Activated T-cell treated with anti-CD3 and anti-CD28 coated beads, Interleukin-2, amount 50 U/mL, for 72 hours (primary cell): ENCODE measurements around the gene CIRBP. TPM values are rescaled to one million over a fixed set of nuclear protein-coding genes. Genes with fewer than 3 reads are reported as not detected.

Experiments
- ATAC-seq, 2 donors: fragments of 150-1000 bp; cut with Tn5 transposase; replicated peaks in 1 of 2; 2 replicates each; pipeline ENCODE4 v1.10.0; 2021; ENCODE audit warnings: moderate library complexity in 2 of 2, mild to moderate bottlenecking in 1 of 2
- DNase-seq, 2 donors: peaks; one replicate each; pipeline ENCODE4 v3.0.0; 2021 to 2022; ENCODE audit warnings: mixed read lengths in 1 of 2
- H3K27ac Mint-ChIP-seq: one replicate; pipeline ENCODE4 v1.8.0; 2022; ENCODE audit warnings: mild to moderate bottlenecking, moderate library complexity, mixed read lengths
- H3K27me3 Mint-ChIP-seq: one replicate; pipeline ENCODE4 v1.8.0; 2022; ENCODE audit warnings: low read depth, mixed read lengths
- H3K36me3 Mint-ChIP-seq, 2 donors: one replicate each; pipeline ENCODE4 v1.8.0; 2022; ENCODE audit warnings: mixed read lengths in 2 of 2, mild to moderate bottlenecking in 1 of 2; ENCODE audit not compliant: insufficient read depth in 2 of 2
- H3K4me1 Mint-ChIP-seq: one replicate; pipeline ENCODE4 v1.8.0; 2022; ENCODE audit warnings: low read depth, mixed read lengths
- H3K4me3 Mint-ChIP-seq, 2 donors: one replicate each; pipeline ENCODE4 v1.8.0; 2022; ENCODE audit warnings: mild to moderate bottlenecking in 2 of 2, mixed read lengths in 2 of 2, moderate library complexity in 2 of 2
- H3K9me3 Mint-ChIP-seq, 2 donors: one replicate each; pipeline ENCODE4 v1.8.0; 2022; ENCODE audit warnings: mixed read lengths in 2 of 2
- total RNA-seq, 2 donors: library from RNA; stranded (reverse); gene quantifications; one replicate each; pipeline ENCODE4 v1.2.3, GENCODE V29; 2022

CIRBP gene
- total RNA-seq, 2 donors from 2014 or later, result 400 to 456 TPM

- no peak for DNase-seq
- H3K9me3 Mint-ChIP-seq, result no peaks in the 10 kb centered on the region
- H3K4me1 Mint-ChIP-seq, result peaks cover 16% of the 10 kb centered on the region
- no peak for ATAC-seq
- H3K27me3 Mint-ChIP-seq, result peaks cover 14% of the 10 kb centered on the region
- no peak overlapping the region for H3K4me3 Mint-ChIP-seq
- H3K36me3 Mint-ChIP-seq, result no peaks in the 10 kb centered on the region
- no peak overlapping the region for H3K27ac Mint-ChIP-seq
Observed at GRCh38 chr19:1234955-1235380, 34.2 kb upstream of the CIRBP start.

DNA sequence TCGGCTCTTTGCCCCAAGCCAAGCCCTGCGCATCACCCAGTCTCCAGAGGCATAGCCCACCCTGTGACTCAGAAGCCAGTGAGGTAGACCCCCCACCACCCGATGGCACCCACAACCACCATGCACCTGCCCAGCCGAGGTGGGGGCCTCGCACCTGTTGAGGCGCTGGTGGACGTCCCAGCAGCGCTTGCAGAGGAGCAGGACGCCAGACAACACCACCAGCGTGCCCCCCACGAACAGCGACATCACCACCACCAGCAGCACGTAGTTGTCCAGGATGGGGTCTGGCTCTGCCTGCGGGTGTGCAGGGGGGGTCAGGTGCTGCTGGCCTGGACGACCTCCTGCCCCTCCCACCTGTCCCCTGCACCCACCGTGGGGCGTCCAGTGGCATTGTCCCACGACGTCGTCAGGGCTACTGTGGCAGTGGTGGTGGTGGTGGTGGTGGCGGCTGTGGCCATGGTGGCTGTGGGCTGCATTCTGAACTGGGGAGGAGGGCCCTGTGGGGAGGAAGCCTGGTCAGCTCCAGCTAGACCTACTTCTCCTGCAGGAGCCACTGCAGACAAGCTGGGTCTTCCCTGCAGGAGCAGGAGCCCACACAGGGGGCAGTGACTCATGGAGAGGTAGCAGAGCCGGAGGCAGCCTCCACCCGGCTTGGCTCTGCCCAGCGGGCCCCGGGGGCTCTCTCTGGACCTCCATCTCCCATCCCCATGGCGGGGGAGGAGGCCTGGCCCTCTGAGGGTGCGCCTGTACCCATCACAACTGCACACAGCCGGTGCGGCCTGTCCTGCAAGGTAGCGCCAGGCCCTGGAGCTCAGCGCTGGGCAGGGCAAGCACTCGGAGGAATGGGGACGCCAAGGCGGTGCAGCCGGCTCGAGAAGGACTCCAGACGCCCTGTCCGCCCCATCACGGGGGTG lies 33.2 kb upstream of the CIRBP start:
- DNase-seq, result no peak
- no peak overlapping the region for H3K27ac Mint-ChIP-seq
- ATAC-seq, result no peak
- no peaks in the 10 kb centered on the region for H3K9me3 Mint-ChIP-seq
- H3K4me3 Mint-ChIP-seq, result peak overlapping the region; percentile 47 to 72
- peaks cover 20% of the 10 kb centered on the region for H3K4me1 Mint-ChIP-seq
- H3K27me3 Mint-ChIP-seq, result peaks cover 14% of the 10 kb centered on the region
- H3K36me3 Mint-ChIP-seq, result no peaks in the 10 kb centered on the region

DNA sequence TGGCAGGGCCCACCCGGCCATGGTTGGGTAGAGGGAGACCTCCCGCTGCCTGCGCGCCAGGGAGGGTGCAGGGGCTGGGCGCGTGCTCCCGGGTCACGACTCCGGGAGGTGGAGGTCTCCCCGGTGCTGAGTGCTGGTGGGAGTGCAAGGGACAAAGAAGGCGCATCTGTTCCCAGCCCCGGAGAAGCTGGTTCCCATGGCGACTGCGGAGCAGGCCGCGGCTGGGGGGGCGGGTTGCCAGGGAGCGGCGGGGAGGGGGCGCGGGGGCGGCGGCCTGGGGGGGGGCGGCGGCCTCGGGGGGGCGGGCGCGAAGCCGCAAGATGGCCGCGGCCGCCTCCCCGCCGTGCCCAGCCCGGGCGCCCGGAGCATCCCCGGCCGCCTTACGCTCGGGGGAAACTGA lies 32.6 kb upstream of the CIRBP start:
- Mint-ChIP-seq H3K4me3 (peak overlapping the region; percentile 47 to 72), H3K4me1 (peaks cover 27% of the 10 kb centered on the region), H3K27me3 (peaks cover 14% of the 10 kb centered on the region), H3K9me3 (no peaks in the 10 kb centered on the region), H3K36me3 (no peaks in the 10 kb centered on the region), H3K27ac (no peak overlapping the region)
- ATAC-seq (no peak), DNase-seq (no peak)

DNA sequence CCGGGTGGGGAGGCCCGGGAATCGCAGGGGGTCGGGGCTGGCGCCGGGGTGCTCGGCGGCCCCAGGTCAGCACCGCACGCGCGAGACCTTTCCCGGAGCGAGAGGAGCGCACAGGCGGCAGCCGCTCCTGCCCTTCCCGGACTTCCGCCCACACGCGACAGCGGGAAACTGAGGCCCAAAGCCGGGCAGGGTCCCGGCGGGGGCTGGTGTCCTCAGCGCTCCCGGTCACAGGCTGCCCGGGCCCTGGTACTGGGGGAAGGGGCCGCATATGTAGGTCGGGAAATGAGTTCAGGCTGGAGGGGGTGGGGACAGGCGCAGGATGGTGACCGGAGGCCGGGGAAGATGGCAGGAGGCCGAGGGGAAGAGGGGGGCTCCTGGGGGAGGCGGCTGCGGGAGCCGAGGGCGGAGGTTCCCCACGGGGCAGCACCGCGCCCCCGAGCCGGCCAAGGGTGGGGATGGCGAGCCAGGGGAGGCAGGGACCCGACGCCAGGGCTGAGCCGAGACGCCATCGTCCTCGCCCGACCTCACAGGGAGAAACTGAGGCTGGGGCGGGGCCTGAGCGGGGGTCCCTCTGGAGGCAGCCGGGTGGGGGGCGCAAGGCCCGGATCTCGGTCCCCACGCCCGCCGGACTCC lies 32.0 kb upstream of the CIRBP start:
- H3K4me1 Mint-ChIP-seq, result peaks cover 28% of the 10 kb centered on the region
- H3K4me3 Mint-ChIP-seq, result peak overlapping the region; percentile 68 to 76
- no peaks in the 10 kb centered on the region for H3K36me3 Mint-ChIP-seq
- H3K27me3 Mint-ChIP-seq, result peaks cover 14% of the 10 kb centered on the region
- H3K9me3 Mint-ChIP-seq, result no peaks in the 10 kb centered on the region
- H3K27ac Mint-ChIP-seq, result no peak overlapping the region
- no peak for DNase-seq
- no peak for ATAC-seq

DNA sequence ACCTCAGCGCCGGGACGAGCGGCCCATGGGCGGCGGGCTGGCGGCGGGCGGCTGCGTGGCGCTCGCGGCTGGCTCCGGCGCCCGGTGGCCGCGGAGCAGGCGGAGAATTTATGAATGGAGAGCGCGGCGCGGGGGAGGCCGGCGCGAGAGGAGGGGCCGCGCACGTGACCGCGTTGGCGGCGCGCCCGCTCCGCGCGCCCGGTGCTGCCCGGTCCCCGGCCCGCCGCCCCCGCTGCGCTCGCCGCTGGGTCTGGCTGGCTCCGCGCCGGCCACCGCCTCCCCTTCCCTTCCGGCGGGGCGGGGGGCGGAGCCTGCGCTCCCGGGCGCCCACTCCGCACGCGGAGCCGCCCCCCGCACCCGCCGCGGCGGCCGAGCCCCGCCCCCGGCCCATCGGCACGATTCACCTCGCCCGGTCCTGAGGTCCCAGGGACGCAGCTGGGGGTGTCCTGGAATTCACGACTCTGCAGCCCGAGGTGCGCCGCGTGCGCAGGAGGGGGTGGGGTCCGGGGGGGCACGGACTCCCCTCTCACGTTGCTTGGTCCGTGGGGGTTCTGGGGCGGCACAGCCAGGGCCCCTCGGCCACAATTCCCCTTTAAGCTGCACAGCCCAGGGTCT lies 31.3 kb upstream of the CIRBP start, which contains the start of gene CBARP:
CBARP (minus strand) TSS at position 252 of the 615 bp plus-strand sequence. CDS start 1,905 bp downstream, outside the sequence.
- Mint-ChIP-seq H3K36me3 (no peaks in the 10 kb centered on the region), H3K27ac (no peak within 1 kb of the TSS), H3K4me1 (peaks cover 35% of the 10 kb centered on the region), H3K9me3 (no peaks in the 10 kb centered on the region), H3K4me3 (peak within 1 kb of the TSS; percentile 86 to 89), H3K27me3 (peaks cover 14% of the 10 kb centered on the region)
- peak; percentile 4 to 17 for ATAC-seq
- peak; percentile 47 to 56 for DNase-seq

- peak overlapping the region; percentile 86 to 89 for H3K4me3 Mint-ChIP-seq
- H3K27ac Mint-ChIP-seq, result peak overlapping the region; percentile 60
- ATAC-seq (no peak), DNase-seq (no peak)
- peaks cover 14% of the 10 kb centered on the region for H3K27me3 Mint-ChIP-seq
- no peaks in the 10 kb centered on the region for H3K9me3 Mint-ChIP-seq
- no peaks in the 10 kb centered on the region for H3K36me3 Mint-ChIP-seq
- H3K4me1 Mint-ChIP-seq, result peaks cover 43% of the 10 kb centered on the region
Observed at GRCh38 chr19:1238369-1239303, 30.5 kb upstream of the CIRBP start.

- Mint-ChIP-seq H3K27me3 (peaks cover 14% of the 10 kb centered on the region), H3K9me3 (no peaks in the 10 kb centered on the region), H3K4me1 (peaks cover 44% of the 10 kb centered on the region), H3K36me3 (no peaks in the 10 kb centered on the region), H3K27ac (peak overlapping the region; percentile 60), H3K4me3 (peak overlapping the region; percentile 86 to 89)
- no peak for ATAC-seq
- DNase-seq, result no peak
Observed at GRCh38 chr19:1239420-1239795, 29.7 kb upstream of the CIRBP start.

GRCh38 chr19:1239796-1240737 lies 29.1 kb upstream of the CIRBP start:
- peak overlapping the region; percentile 68 for H3K27ac Mint-ChIP-seq
- H3K4me1 Mint-ChIP-seq, result peaks cover 49% of the 10 kb centered on the region
- H3K4me3 Mint-ChIP-seq, result peak overlapping the region; percentile 86 to 89
- DNase-seq, result peak; percentile 95 to 98
- no peaks in the 10 kb centered on the region for H3K9me3 Mint-ChIP-seq
- H3K36me3 Mint-ChIP-seq, result no peaks in the 10 kb centered on the region
- ATAC-seq, result peak; percentile 57 to 58
- peaks cover 14% of the 10 kb centered on the region for H3K27me3 Mint-ChIP-seq

GRCh38 chr19:1240925-1241324 lies 28.2 kb upstream of the CIRBP start:
- H3K4me3 Mint-ChIP-seq, result peak overlapping the region; percentile 79 to 90
- peaks cover 49% of the 10 kb centered on the region for H3K4me1 Mint-ChIP-seq
- DNase-seq (no peak), ATAC-seq (no peak)
- H3K36me3 Mint-ChIP-seq, result no peaks in the 10 kb centered on the region
- no peaks in the 10 kb centered on the region for H3K9me3 Mint-ChIP-seq
- peak overlapping the region; percentile 42 for H3K27ac Mint-ChIP-seq
- H3K27me3 Mint-ChIP-seq, result peaks cover 14% of the 10 kb centered on the region

GRCh38 chr19:1241417-1242095 lies 27.6 kb upstream of the CIRBP start, which contains the start of gene ATP5F1D:
Gene ATP5F1D (plus strand): TSS chr19:1241751. CDS start chr19:1241851, 100 bp downstream.
- peaks cover 14% of the 10 kb centered on the region for H3K27me3 Mint-ChIP-seq
- DNase-seq, result peak; percentile 95 to 96
- ATAC-seq, result peak; percentile 75 to 77
- peak within 1 kb of the TSS; percentile 79 to 90 for H3K4me3 Mint-ChIP-seq
- peaks cover 49% of the 10 kb centered on the region for H3K4me1 Mint-ChIP-seq
- no peaks in the 10 kb centered on the region for H3K36me3 Mint-ChIP-seq
- peak within 1 kb of the TSS; percentile 85 for H3K27ac Mint-ChIP-seq
- no peaks in the 10 kb centered on the region for H3K9me3 Mint-ChIP-seq
